Upper lobe of left lung (tissue), 4 donors: ENCODE data around the gene HEATR1.

Experiments
- POLR2A ChIP-seq, 4 donors: fragments of 450-650 bp; IDR thresholded peaks; one replicate each; pipeline ENCODE4 v1.5.1; 2016 to 2017; ENCODE audit warnings: antibody characterized with exemption in 4 of 4, mild to moderate bottlenecking in 2 of 4
- TF ChIP-seq, protein P1 (sequence below), 6 experiments: fragments of 450-650 bp in 4 of 6; fragments of 200-600 bp in 2 of 6; sonication (generic) in 2 of 6; IDR thresholded peaks; one replicate each; pipeline ENCODE4 v1.5.1; 2016 to 2019; ENCODE audit warnings: antibody characterized with exemption in 6 of 6

DNA sequence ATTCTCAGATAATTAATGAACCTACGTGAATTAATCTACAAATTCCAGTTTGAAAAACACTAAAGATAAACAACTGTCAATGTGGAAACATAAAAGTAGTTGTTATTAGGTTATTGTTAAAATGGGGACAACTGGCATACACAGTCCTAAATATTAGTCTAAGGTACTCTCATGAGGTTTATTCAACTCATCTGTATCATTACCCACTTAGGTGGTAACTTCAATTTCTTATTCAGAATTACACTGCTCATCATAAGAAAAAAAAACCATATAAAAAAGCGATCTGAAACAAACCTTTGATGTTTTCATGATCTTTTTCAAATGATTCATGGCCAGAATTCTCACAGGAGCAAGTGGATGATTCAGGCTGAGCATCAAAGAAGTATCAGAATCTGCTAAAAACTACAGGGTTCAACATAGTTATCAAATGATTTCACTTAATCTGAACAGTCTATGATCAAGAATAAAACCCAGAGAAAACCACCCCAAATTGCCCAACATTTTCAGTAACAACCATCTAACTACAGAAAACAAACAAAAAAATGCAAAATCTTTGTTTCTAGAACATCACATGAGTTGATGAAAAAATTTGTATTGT is 13.7 kb downstream of the HEATR1 start:
- TF ChIP-seq, protein P1, sequence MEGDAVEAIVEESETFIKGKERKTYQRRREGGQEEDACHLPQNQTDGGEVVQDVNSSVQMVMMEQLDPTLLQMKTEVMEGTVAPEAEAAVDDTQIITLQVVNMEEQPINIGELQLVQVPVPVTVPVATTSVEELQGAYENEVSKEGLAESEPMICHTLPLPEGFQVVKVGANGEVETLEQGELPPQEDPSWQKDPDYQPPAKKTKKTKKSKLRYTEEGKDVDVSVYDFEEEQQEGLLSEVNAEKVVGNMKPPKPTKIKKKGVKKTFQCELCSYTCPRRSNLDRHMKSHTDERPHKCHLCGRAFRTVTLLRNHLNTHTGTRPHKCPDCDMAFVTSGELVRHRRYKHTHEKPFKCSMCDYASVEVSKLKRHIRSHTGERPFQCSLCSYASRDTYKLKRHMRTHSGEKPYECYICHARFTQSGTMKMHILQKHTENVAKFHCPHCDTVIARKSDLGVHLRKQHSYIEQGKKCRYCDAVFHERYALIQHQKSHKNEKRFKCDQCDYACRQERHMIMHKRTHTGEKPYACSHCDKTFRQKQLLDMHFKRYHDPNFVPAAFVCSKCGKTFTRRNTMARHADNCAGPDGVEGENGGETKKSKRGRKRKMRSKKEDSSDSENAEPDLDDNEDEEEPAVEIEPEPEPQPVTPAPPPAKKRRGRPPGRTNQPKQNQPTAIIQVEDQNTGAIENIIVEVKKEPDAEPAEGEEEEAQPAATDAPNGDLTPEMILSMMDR (IDR thresholded peaks at IDR 0.05), result no peak
- no peak for TF ChIP-seq POLR2A (IDR thresholded peaks at IDR 0.05)
